ENCODE measurements around the gene TMEM218. TPM values are rescaled to one million over a fixed set of nuclear protein-coding genes. Genes with fewer than 3 reads are reported as not detected.

Gene TMEM218
- total and polyA plus RNA-seq, 2 donors (not counting 3 experiments of a cell fraction or from before 2014, with no cell fraction given): 23.8 to 45.1 TPM

DNA sequence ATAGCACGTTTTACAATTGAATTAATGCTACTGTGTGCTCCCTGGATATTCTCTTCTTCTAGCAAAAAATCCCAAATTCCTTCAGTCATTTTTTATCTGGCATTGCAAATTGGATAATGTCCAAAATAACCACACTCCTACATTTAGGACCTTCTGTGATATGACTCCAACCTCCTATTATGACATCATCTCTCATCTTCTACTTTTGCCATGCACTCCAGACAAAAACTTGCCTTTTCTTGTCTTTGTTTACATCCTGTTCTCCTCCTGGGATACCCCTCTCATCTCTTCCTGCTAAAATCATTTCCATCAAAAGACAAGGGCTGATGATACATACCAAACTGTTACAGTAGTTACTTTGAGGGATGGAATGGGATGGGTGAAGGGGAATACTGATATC, 20.6 kb upstream of the TMEM218 start:
- ChIA-PET POLR2A (no interaction called here), CTCF (interaction anchor here (1.3 to 1.8 kb wide), 2 partner anchors 7 to 10 kb away, joined by 5 to 9 read pairs; no protein-coding TSS in a partner anchor)
- Histone ChIP-seq H4K20me1 (replicated peaks; ENCODE audit: control insufficient read depth, extremely low read depth, insufficient read depth, low read length) (no peaks in the 10 kb centered on the region), H3K4me3 (replicated peaks in 1 of 3; ENCODE audit: insufficient read depth in 1 of 3, low read depth in 1 of 3, low read length in 3 of 3) (no peak overlapping the region), H3K36me3 (ENCODE audit: control insufficient read depth in 2 of 2, extremely low read depth in 1 of 2, insufficient read depth in 2 of 2, low read length in 2 of 2) (no peaks in the 10 kb centered on the region), H3K9me3 (replicated peaks; ENCODE audit: control insufficient read depth, insufficient read depth, low read length) (no peaks in the 10 kb centered on the region), H3K27ac (ENCODE audit: insufficient read depth, low read depth, low read length) (no peak overlapping the region), H3K27me3 (ENCODE audit: control insufficient read depth in 2 of 2, insufficient read depth in 2 of 2, low read length in 2 of 2) (peaks cover 10 to 21% of the 10 kb centered on the region in 2 experiments), H3K4me1 (ENCODE audit: control insufficient read depth, extremely low read depth, insufficient read depth, low read length) (no peaks in the 10 kb centered on the region), H2AFZ (ENCODE audit: low read depth, low read length) (no peak overlapping the region), H3K9me1 (replicated peaks; ENCODE audit: control insufficient read depth, extremely low read depth, insufficient read depth, low read length) (no peaks in the 10 kb centered on the region), H3K9ac (replicated peaks; ENCODE audit: extremely low read depth, insufficient read depth, low read length) (no peak overlapping the region), H3K4me2 (ENCODE audit: insufficient read depth, low read length) (no peak overlapping the region), H3K79me2 (ENCODE audit: control insufficient read depth, insufficient read depth, low read length) (no peaks in the 10 kb centered on the region)
- dilution Hi-C loops (cut with MboI; ENCODE audit: extremely low pct_ligation_motif_present, low sequenced_read_pairs): no loop called here
- DNase-seq (ENCODE audit: low read depth, low spot score) (no peak), FAIRE-seq (no peak)
- no TSS peak for BruUV-seq (replicated peaks)
- TF ChIP-seq GATA2 (IDR thresholded peaks at IDR 0.05; ENCODE audit: insufficient read depth, insufficient read length, low read depth, low read length) (no peak), POLR2A (IDR thresholded peaks at IDR 0.05; ENCODE audit: low read depth, low read length) (no peak), MYC (IDR thresholded peaks at IDR 0.05; ENCODE audit: low read depth, low read length) (no peak), EZH2 (IDR thresholded peaks at IDR 0.05; ENCODE audit: borderline replicate concordance, low read depth, low read length, severe bottlenecking) (no peak), FOS (IDR thresholded peaks at IDR 0.05; ENCODE audit: borderline replicate concordance, insufficient read depth, low read length) (no peak), CTCF (IDR thresholded peaks at IDR 0.05; ENCODE audit: extremely low read depth in 1 of 2, insufficient read depth in 1 of 2, low read depth in 1 of 2, low read length in 2 of 2) (no peak), JUN (IDR thresholded peaks at IDR 0.05; ENCODE audit: borderline replicate concordance, insufficient read depth, insufficient read length, low read depth) (no peak), POLR2AphosphoS5 (IDR thresholded peaks at IDR 0.05; ENCODE audit: insufficient read depth, low read depth, low read length) (no peak)
- TF ChIP-seq, protein P1, sequence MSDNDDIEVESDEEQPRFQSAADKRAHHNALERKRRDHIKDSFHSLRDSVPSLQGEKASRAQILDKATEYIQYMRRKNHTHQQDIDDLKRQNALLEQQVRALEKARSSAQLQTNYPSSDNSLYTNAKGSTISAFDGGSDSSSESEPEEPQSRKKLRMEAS (IDR thresholded peaks at IDR 0.05; ENCODE audit: insufficient read depth, insufficient read length): no peak
- intact Hi-C loops (cut with micrococcal nuclease): no loop called here
